ENCODE results near the gene LILRB5.
"Not testable (repeated sequence)": the region's sequence is repeated elsewhere in the genome, so short reads cannot be mapped to it uniquely, and the experiment has no call there.

The LILRB5 gene

GRCh38 chr19:54257116-54257480 is at the start of gene LILRB5:
Gene LILRB5, minus strand, starts transcription at chr19:54257273. Its CDS starts 80 bp downstream, at chr19:54257193.
- DNase-seq, result no peak

DNA sequence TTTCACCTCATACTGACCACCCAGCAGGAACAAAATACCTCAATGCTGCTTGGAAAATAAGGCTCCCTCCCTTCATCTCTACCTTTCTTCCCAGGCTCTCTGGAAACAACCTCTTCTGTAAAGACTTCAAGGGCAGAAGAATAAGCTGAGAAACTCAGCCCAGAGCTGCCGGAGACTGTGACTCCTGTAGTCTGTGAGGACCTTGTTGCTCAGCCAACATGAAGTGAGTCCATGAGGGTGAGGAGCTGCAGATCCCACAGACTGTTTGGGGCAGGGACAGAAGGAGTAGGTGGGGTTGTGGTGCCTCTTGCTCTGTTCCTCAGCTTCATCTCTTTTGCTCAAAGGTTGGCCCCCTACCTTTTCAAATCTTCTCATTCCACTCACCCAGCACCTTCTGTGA is 48.1 kb upstream of the LILRB5 start:
- no peak for DNase-seq

DNA sequence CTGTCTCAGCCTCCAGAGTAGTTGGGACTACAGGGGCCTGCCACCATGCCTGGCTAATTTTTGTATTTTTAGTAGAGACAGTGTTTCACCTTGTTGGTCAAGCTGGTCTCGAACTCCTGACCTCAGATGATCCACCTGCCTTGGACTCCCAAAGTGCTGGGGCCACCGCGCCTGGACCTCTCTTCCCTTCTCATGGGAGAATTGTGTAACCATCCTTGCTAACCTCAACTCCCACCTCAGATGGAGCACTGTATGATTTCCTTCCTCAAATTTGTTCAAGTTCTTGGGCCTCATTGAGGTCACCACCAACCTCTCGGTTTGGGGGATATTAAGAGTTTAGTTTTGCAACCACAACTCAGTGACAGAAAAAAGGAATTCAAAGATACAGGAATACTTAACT is 45.2 kb upstream of the LILRB5 start:
- no peak for DNase-seq

DNA sequence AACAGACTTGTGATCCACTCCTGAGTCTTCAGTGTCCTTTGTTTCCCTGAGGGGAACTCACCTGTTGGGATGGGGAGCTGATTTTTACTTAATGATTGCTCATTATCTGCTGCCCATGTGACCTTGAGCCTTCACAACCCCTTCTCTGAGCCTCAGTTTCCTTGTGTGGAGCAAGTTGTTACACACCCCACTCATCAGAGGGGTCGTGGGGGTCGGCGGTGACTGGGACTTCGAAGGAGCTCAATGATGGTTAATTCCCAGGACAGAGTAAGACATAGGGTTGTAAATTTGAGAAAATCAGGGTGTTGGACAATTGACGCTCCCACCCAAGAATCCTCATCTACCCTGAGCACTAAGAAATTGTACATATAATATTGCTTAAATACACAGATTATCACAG is 42.4 kb upstream of the LILRB5 start:
- DNase-seq, result no peak

- no peak for DNase-seq
Measured at GRCh38 chr19:54299126-54299498, 42.0 kb upstream of the LILRB5 start.

- no peak for DNase-seq
Measured at GRCh38 chr19:54298357-54299125, 41.5 kb upstream of the LILRB5 start.

DNA sequence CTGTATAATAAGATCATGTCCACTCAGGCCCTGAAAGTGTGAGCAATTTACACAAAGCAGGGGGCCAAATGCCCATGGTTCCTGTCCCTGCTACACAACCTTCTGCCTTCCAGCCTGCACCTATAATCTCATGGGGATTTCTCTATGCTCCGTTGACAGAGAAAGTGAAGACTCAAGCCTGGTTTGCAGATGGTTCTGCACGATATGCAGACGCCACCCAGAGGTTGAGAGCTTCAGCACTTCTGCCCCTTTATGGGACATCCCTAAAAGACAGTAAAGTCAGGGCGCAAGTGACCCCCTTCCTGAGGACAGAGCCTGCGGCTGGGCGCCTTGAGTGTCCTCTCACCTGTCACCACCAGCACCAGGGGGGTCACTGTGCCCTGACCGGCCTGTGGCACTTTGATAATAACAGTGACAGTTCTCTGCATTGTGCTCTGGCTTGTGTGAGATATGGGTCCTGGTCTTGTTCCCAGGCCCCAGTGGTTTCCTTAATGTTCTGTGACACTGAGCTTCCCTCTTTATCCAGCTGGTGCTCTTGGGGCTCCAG is 40.8 kb upstream of the LILRB5 start:
- DNase-seq, result no peak

- DNase-seq, result no peak
Measured at GRCh38 chr19:54294539-54294938, 37.5 kb upstream of the LILRB5 start.

DNA sequence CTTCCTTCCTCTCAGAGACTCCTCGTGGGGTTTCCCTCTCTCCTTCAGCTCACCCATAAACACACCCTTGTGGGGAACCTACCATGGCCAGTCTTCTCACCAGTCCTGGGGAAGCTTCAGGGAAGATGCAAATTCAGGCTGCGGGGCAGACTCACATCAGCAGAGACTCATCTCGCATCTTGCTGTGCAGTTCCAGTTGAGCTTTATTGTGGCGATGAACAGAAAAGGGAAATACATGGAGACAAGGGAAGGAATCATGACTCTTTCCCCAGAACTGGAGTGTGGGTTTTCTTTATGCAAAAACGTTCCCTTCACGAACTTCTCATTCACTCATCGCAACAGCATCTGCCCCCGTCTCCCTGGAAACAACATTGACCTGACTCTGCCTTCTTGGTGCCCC is 32.1 kb upstream of the LILRB5 start:
- DNase-seq, result not testable (repeated sequence)

- DNase-seq, result no peak
Measured at GRCh38 chr19:54287456-54287855, 30.4 kb upstream of the LILRB5 start.

DNA sequence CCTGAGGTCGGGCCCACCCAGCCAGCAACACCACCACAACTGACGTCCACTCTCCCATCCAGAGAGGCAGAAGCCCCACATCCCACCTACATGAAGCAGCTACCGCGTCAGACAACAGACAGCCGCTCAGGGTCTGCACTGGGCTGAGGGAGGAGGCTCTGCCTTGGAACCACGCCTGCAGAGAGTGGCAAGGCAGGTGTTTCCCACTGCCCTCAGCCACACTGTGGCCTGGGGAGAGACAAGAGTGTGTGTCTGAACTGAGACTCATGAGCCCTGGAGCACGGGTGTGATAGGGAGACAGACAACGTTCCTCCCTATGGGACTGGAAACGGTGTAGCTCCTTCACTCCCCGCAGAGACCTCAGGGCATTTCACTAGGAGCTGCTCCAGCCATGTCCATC is 29.2 kb upstream of the LILRB5 start:
- DNase-seq, result not testable (repeated sequence)

GRCh38 chr19:54285427-54286056 is 28.5 kb upstream of the LILRB5 start:
- DNase-seq, result not testable (repeated sequence)

- no peak for DNase-seq
Measured at GRCh38 chr19:54282686-54283470, 25.8 kb upstream of the LILRB5 start.

- not testable (repeated sequence) for DNase-seq
Measured at GRCh38 chr19:54281729-54282075, 24.6 kb upstream of the LILRB5 start.

GRCh38 chr19:54281007-54281728 is 24.1 kb upstream of the LILRB5 start, which contains the start of gene LILRB2:
Gene LILRB2, minus strand, starts transcription at chr19:54281110. Its CDS starts 614 bp downstream, at chr19:54280496.
- no peak for DNase-seq

- DNase-seq, result not testable (repeated sequence)
Measured at GRCh38 chr19:54280441-54280840, 23.4 kb upstream of the LILRB5 start.

GRCh38 chr19:54280025-54280424 is 23.0 kb upstream of the LILRB5 start:
- not testable (repeated sequence) for DNase-seq

- DNase-seq, result no peak
Measured at GRCh38 chr19:54279406-54279962, 22.4 kb upstream of the LILRB5 start.

- not testable (repeated sequence) for DNase-seq
Measured at GRCh38 chr19:54278571-54279195, 21.6 kb upstream of the LILRB5 start.

DNA sequence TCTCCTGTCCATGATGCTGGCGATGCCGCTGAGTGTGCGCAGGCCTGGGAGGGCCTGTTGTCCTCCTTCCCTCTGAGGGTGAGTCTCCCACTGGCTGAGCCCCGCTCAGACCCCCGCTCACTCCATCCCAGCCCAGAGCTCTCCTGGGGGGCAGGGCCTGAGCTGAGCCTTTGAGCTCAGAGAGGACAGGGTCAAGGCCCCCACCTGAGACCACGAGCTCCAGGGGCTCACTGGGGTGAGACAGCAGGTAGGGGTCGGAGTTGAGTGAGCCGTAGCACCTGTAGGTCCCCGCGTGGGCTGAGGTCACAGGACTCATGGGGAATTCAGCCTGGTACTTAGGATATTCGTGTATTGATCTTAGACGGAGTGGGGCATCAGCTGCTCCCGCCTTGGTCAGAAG is 21.0 kb upstream of the LILRB5 start:
- DNase-seq, result not testable (repeated sequence)

DNA sequence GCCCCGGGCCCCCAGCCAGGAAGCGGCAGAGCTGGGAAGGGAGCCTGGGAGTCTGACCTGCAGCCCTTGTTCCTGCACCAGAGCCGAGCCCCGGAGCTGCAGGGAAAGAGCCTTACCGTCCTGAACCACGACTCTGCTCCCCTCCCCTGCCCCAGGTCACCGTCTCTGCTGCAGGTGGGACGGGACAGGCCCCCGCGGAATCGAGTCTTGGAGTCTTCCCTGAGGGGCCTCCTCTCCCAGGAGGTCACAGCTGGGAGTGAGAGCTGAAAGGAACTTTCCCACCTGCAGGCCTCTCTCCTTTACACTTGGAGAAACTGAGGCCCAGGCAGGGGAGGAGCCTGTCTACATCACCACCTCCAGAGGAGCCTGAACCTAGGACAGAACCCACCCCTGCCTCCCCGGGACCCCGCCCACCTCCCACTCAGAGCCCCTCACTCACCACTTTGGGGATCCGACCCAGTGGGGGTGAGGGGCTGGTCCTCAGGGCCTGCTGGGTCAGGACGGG is 20.1 kb upstream of the LILRB5 start:
- DNase-seq, result not testable (repeated sequence)

GRCh38 chr19:54275951-54276350 is 18.9 kb upstream of the LILRB5 start:
- no peak for DNase-seq

Data from activated gamma-delta T cell treated with Interleukin-2 at 50 U/mL for 16 hours (primary cell).